ENCODE data around the gene EME2.

- TF ChIP-seq, protein P1, sequence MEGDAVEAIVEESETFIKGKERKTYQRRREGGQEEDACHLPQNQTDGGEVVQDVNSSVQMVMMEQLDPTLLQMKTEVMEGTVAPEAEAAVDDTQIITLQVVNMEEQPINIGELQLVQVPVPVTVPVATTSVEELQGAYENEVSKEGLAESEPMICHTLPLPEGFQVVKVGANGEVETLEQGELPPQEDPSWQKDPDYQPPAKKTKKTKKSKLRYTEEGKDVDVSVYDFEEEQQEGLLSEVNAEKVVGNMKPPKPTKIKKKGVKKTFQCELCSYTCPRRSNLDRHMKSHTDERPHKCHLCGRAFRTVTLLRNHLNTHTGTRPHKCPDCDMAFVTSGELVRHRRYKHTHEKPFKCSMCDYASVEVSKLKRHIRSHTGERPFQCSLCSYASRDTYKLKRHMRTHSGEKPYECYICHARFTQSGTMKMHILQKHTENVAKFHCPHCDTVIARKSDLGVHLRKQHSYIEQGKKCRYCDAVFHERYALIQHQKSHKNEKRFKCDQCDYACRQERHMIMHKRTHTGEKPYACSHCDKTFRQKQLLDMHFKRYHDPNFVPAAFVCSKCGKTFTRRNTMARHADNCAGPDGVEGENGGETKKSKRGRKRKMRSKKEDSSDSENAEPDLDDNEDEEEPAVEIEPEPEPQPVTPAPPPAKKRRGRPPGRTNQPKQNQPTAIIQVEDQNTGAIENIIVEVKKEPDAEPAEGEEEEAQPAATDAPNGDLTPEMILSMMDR (IDR thresholded peaks at IDR 0.05): no peak
- TF ChIP-seq POLR2A (IDR thresholded peaks at IDR 0.05): no peak
These were observed 46.4 kb downstream of the EME2 start for GRCh38 chr16:1818873-1819525.
